K562 (cell line): ENCODE results near the gene LRRC8E. TPM values are rescaled to one million over a fixed set of nuclear protein-coding genes. Genes with fewer than 3 reads are reported as not detected.
A peak's percentile ranks its signal among the peaks of the same experiment; 100 is the strongest.

Experiments used
- ARID1B ChIP-seq: fragments of 450-650 bp; IDR thresholded peaks from 2 replicates; pipeline ENCODE4 v1.6.1; 2016; ENCODE audit warnings: antibody characterized with exemption, mild to moderate bottlenecking, inconsistent platforms
- GABPB1 ChIP-seq: sonication (generic); formaldehyde crosslinking; IDR thresholded peaks from 2 replicates; pipeline ENCODE4 v1.8.0; 2022; ENCODE audit warnings: mild to moderate bottlenecking, missing genetic modification reagents
- GATA2 ChIP-seq: sonication (generic); formaldehyde crosslinking; IDR thresholded peaks from 2 replicates; pipeline ENCODE4 v1.4.0; 2020; ENCODE audit warnings: mild to moderate bottlenecking, missing genetic modification reagents
- GATAD2B ChIP-seq: fragments of 450-650 bp; IDR thresholded peaks from 2 replicates; pipeline ENCODE4 v1.6.1; 2017; ENCODE audit warnings: mild to moderate bottlenecking, borderline replicate concordance
- KDM5B ChIP-seq: fragments of 200-600 bp; sonication (generic); IDR thresholded peaks from 2 replicates; pipeline ENCODE4 v1.6.1; 2012; ENCODE audit warnings: low read depth, mild to moderate bottlenecking, moderate library complexity, low read length, control low read depth, inconsistent platforms; ENCODE audit not compliant: insufficient replicate concordance
- MTA1 ChIP-seq: fragments of 450-650 bp; IDR thresholded peaks from 2 replicates; pipeline ENCODE4 v1.6.1; 2017; ENCODE audit warnings: borderline replicate concordance
- NFATC3 ChIP-seq: fragments of 450-650 bp; IDR thresholded peaks from 2 replicates; pipeline ENCODE4 v1.6.1; 2017; ENCODE audit warnings: mild to moderate bottlenecking
- RBBP5 ChIP-seq: fragments of 200-600 bp; sonication (generic); IDR thresholded peaks from 2 replicates; pipeline ENCODE4 v1.6.1; 2012; ENCODE audit warnings: borderline replicate concordance, mild to moderate bottlenecking, low read length, control low read depth, inconsistent platforms; ENCODE audit not compliant: insufficient read depth, poor library complexity, severe bottlenecking
- SP1 ChIP-seq: sonication (generic); formaldehyde crosslinking; IDR thresholded peaks from 2 replicates; pipeline ENCODE4 v1.8.1; 2022; ENCODE audit warnings: mild to moderate bottlenecking, missing genetic modification reagents
- SREBF1 ChIP-seq: fragments of 150-350 bp; IDR thresholded peaks from 2 replicates; pipeline ENCODE4 v1.6.1; 2014; ENCODE audit warnings: antibody characterized with exemption, low read depth, low read length, borderline replicate concordance
- TSC22D4 ChIP-seq: fragments of 450-650 bp; IDR thresholded peaks from 2 replicates; pipeline ENCODE4 v1.6.1; 2016; ENCODE audit warnings: missing genetic modification characterization, missing biosample characterization, control low read depth
- ZBED1 ChIP-seq: IDR thresholded peaks from 2 replicates; pipeline ENCODE4 v1.6.1; 2014
- ZBTB17 ChIP-seq: fragments of 450-650 bp; formaldehyde crosslinking; IDR thresholded peaks from 2 replicates; pipeline ENCODE4 v1.4.0; 2020; ENCODE audit warnings: mild to moderate bottlenecking
- ZKSCAN1 ChIP-seq: fragments of 150-350 bp; IDR thresholded peaks from 2 replicates; pipeline ENCODE4 v1.6.1; 2016; ENCODE audit warnings: low read depth, low read length
- ZKSCAN3 ChIP-seq: fragments of 250-450 bp; sonication (Bioruptor Pico); IDR thresholded peaks from 2 replicates; pipeline ENCODE4 v1.4.0; 2020
- ZNF436 ChIP-seq: fragments of 250-450, 450-650 bp; sonication (Bioruptor Pico); formaldehyde crosslinking; IDR thresholded peaks from 2 replicates; pipeline ENCODE4 v1.7.0; 2020; ENCODE audit warnings: mild to moderate bottlenecking
- ZNF584 ChIP-seq: fragments of 200-800 bp; sonication (Bioruptor generic); IDR thresholded peaks from 2 replicates; pipeline ENCODE4 v1.6.1; 2016; ENCODE audit warnings: low read depth, mild to moderate bottlenecking, missing genetic modification characterization, missing compliant biosample characterization
- polyA plus RNA-seq, 8 experiments: library from polyadenylated mRNA; depleted of rRNA in 4 of 8; stranded (reverse) in 5 of 8; unstranded in 3 of 8; fragments of >200 nt; fragmentation: Nextera tagmentation in 2 of 8; fragmentation: Illumina TruSeq in 1 of 8; extraction: Ambion mirVana in 2 of 8; extraction: Trizol in 1 of 8; gene quantifications; 2 replicates each; pipeline versions ENCODE4 v1.2.1 to v1.2.3, GENCODE V29; 2011 to 2014; ENCODE audit warnings: inconsistent platforms in 1 of 8, missing spikeins in 1 of 8
- total RNA-seq, 7 experiments: library from RNA; depleted of rRNA in 6 of 7; stranded (reverse); fragments of >200 nt in 6 of 7; fragmentation: Illumina TruSeq in 2 of 7; extraction: Trizol in 2 of 7; gene quantifications; 2 replicates each; pipeline versions ENCODE4 v1.2.1 to v1.2.3, GENCODE V29; 2011 to 2021; ENCODE audit warnings: low replicate concordance in 1 of 7
- TF ChIP-seq, protein P1 (sequence below): fragments of 250-450 bp; sonication (Bioruptor Pico); IDR thresholded peaks from 2 replicates; pipeline ENCODE4 v1.5.0; 2020; ENCODE audit warnings: mild to moderate bottlenecking, borderline replicate concordance
- TF ChIP-seq, protein P2 (sequence below): fragments of 250-450 bp; sonication (Bioruptor Pico); IDR thresholded peaks from 2 replicates; pipeline ENCODE4 v1.4.0; 2020; ENCODE audit warnings: mild to moderate bottlenecking, moderate library complexity, borderline replicate concordance
- TF ChIP-seq, protein P3 (sequence below): IDR thresholded peaks from 2 replicates; pipeline ENCODE4 v1.6.1; 2012; ENCODE audit warnings: low read depth, low read length, improper control_type of control experiment, borderline replicate concordance

LRRC8E gene
- total and polyA plus RNA-seq, 9 of the 15 experiments (the other 6 are each of a cell fraction or from before 2014, with no cell fraction given): 0.08 to 5.7 (median 3.5) TPM; not detected in 1

GRCh38 chr19:7919610-7920518, 31.6 kb downstream of the LRRC8E start, which contains the start of gene SNAPC2 (continued):
- no peak for TF ChIP-seq GABPB1 (CRISPR knock-in tag)
- no peak for TF ChIP-seq ARID1B
- no peak for TF ChIP-seq ZNF436 (CRISPR knock-in tag)
- TF ChIP-seq MTA1: no peak
- TF ChIP-seq RBBP5: peak; percentile 70
- TF ChIP-seq ZBED1: no peak
- TF ChIP-seq ZNF584 (CRISPR knock-in tag): no peak
- TF ChIP-seq SREBF1: no peak
- no peak; the same call in 1 of the 2 replicates for TF ChIP-seq GATAD2B
- TF ChIP-seq, protein P1, sequence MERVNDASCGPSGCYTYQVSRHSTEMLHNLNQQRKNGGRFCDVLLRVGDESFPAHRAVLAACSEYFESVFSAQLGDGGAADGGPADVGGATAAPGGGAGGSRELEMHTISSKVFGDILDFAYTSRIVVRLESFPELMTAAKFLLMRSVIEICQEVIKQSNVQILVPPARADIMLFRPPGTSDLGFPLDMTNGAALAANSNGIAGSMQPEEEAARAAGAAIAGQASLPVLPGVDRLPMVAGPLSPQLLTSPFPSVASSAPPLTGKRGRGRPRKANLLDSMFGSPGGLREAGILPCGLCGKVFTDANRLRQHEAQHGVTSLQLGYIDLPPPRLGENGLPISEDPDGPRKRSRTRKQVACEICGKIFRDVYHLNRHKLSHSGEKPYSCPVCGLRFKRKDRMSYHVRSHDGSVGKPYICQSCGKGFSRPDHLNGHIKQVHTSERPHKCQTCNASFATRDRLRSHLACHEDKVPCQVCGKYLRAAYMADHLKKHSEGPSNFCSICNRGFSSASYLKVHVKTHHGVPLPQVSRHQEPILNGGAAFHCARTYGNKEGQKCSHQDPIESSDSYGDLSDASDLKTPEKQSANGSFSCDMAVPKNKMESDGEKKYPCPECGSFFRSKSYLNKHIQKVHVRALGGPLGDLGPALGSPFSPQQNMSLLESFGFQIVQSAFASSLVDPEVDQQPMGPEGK (CRISPR knock-in tag): no peak
- TF ChIP-seq ZKSCAN3: no peak
- no peak for TF ChIP-seq GATA2 (CRISPR knock-in tag)
- no peak for TF ChIP-seq TSC22D4 (tag)
- TF ChIP-seq, protein P2, sequence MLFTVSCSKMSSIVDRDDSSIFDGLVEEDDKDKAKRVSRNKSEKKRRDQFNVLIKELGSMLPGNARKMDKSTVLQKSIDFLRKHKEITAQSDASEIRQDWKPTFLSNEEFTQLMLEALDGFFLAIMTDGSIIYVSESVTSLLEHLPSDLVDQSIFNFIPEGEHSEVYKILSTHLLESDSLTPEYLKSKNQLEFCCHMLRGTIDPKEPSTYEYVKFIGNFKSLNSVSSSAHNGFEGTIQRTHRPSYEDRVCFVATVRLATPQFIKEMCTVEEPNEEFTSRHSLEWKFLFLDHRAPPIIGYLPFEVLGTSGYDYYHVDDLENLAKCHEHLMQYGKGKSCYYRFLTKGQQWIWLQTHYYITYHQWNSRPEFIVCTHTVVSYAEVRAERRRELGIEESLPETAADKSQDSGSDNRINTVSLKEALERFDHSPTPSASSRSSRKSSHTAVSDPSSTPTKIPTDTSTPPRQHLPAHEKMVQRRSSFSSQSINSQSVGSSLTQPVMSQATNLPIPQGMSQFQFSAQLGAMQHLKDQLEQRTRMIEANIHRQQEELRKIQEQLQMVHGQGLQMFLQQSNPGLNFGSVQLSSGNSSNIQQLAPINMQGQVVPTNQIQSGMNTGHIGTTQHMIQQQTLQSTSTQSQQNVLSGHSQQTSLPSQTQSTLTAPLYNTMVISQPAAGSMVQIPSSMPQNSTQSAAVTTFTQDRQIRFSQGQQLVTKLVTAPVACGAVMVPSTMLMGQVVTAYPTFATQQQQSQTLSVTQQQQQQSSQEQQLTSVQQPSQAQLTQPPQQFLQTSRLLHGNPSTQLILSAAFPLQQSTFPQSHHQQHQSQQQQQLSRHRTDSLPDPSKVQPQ: no peak
- TF ChIP-seq, protein P3, sequence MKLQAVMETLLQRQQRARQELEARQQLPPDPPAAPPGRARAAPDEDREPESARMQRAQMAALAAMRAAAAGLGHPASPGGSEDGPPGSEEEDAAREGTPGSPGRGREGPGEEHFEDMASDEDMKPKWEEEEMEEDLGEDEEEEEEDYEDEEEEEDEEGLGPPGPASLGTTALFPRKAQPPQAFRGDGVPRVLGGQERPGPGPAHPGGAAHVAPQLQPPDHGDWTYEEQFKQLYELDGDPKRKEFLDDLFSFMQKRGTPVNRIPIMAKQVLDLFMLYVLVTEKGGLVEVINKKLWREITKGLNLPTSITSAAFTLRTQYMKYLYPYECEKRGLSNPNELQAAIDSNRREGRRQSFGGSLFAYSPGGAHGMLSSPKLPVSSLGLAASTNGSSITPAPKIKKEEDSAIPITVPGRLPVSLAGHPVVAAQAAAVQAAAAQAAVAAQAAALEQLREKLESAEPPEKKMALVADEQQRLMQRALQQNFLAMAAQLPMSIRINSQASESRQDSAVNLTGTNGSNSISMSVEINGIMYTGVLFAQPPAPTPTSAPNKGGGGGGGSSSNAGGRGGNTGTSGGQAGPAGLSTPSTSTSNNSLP: no peak
- TF ChIP-seq ZKSCAN1: peak; percentile 91
- TF ChIP-seq KDM5B: peak; percentile 44
- TF ChIP-seq SP1 (CRISPR knock-in tag): peak; percentile 97
- TF ChIP-seq ZBTB17 (CRISPR knock-in tag): no peak; the same call in 1 of the 2 replicates
- no peak for TF ChIP-seq NFATC3
